Natural killer cell (primary cell): ENCODE data around the gene THAP3. TPM values are rescaled to one million over a fixed set of nuclear protein-coding genes. Genes with fewer than 3 reads are reported as not detected.
"Not testable (repeated sequence)": the region's sequence is repeated elsewhere in the genome, so short reads cannot be mapped to it uniquely, and the experiment has no call there.

Experiments
- ATAC-seq, 3 donors: fragments of 150-1000 bp in 2 of 3; fragments of 200-7000 bp in 1 of 3; cut with Tn5 transposase; 1 replicate in 1 of 3; 2 replicates in 2 of 3; pipeline ENCODE4 v1.10.0; 2021; ENCODE audit warnings: mild to moderate bottlenecking in 2 of 3, moderate library complexity in 2 of 3
- DNase-seq, 2 donors: peaks; one replicate each; pipeline versions ENCODE4 v3.0.0 to v3.0.0-alpha.2; 2013 to 2021; ENCODE audit warnings: mixed read lengths in 1 of 2
- H3K27ac ChIP-seq: one replicate; pipeline ENCODE4 v1.5.1; 2013; ENCODE audit warnings: mild to moderate bottlenecking, low read length
- H3K27me3 ChIP-seq: one replicate; pipeline ENCODE4 v1.6.1; 2013; ENCODE audit warnings: low read length; ENCODE audit not compliant: control insufficient read depth, insufficient read depth
- H3K36me3 ChIP-seq: one replicate; pipeline ENCODE4 v1.6.1; 2013; ENCODE audit warnings: low read length; ENCODE audit not compliant: control insufficient read depth, insufficient read depth
- H3K4me1 ChIP-seq: one replicate; pipeline ENCODE4 v1.6.1; 2013; ENCODE audit warnings: low read length; ENCODE audit not compliant: control insufficient read depth, insufficient read depth
- H3K4me3 ChIP-seq: one replicate; pipeline ENCODE4 v1.5.1; 2013; ENCODE audit warnings: low read length
- H3K9me3 ChIP-seq: one replicate; pipeline ENCODE4 v1.6.1; 2013; ENCODE audit warnings: low read length; ENCODE audit not compliant: control insufficient read depth, insufficient read depth
- H3K27ac Mint-ChIP-seq, 2 donors: one replicate each; pipeline ENCODE4 v1.8.0; 2022; ENCODE audit warnings: mild to moderate bottlenecking in 2 of 2, mixed read lengths in 2 of 2, moderate library complexity in 1 of 2
- H3K27me3 Mint-ChIP-seq, 2 donors: one replicate each; pipeline ENCODE4 v1.8.0; 2022; ENCODE audit warnings: low read depth in 2 of 2, mixed read lengths in 2 of 2
- H3K36me3 Mint-ChIP-seq: one replicate; pipeline ENCODE4 v1.8.0; 2022; ENCODE audit warnings: mixed read lengths
- H3K4me1 Mint-ChIP-seq, 2 donors: one replicate each; pipeline ENCODE4 v1.8.0; 2022; ENCODE audit warnings: mixed read lengths in 2 of 2
- H3K4me3 Mint-ChIP-seq: one replicate; pipeline ENCODE4 v1.8.0; 2022; ENCODE audit warnings: mild to moderate bottlenecking, moderate library complexity, mixed read lengths
- H3K9me3 Mint-ChIP-seq, 2 donors: one replicate each; pipeline ENCODE4 v1.8.0; 2022; ENCODE audit warnings: mixed read lengths in 2 of 2
- CTCF ChIP-seq: fragments of 200-600 bp; IDR thresholded peaks from one replicate; pipeline ENCODE4 v1.8.0; 2022; ENCODE audit warnings: antibody characterized with exemption
- WGBS: methylation state at CpG from one replicate; pipeline ENCODE4 v1.1.7; 2013; ENCODE audit warnings: missing lambda C conversion rate; ENCODE audit not compliant: insufficient coverage; 5-methylcytosine and 5-hydroxymethylcytosine counted together
- intact Hi-C: fragments of 100-400 bp; cut with micrococcal nuclease; formaldehyde crosslinking; loops from one replicate; pipeline ENCODE4 v1.14.2; 2022
- total RNA-seq, 4 donors: library from RNA; stranded (reverse); fragments of 120-200 nt in 1 of 4; gene quantifications; one replicate each; pipeline versions ENCODE4 v1.2.3 to v1.2.4, GENCODE V29; 2013 to 2022

Gene THAP3
- total RNA-seq, 3 donors from 2014 or later (not counting 1 experiment from before 2014, with no cell fraction given), result 11.7 to 23.4 (median 23.1) TPM

- no peaks in the 10 kb centered on the region for H3K9me3 Mint-ChIP-seq
- DNase-seq, result no peak
- Histone ChIP-seq H3K9me3 (no peaks in the 10 kb centered on the region), H3K27ac (no peak overlapping the region), H3K4me3 (no peak overlapping the region), H3K27me3 (no peaks in the 10 kb centered on the region), H3K4me1 (no peaks in the 10 kb centered on the region), H3K36me3 (peaks cover 59% of the 10 kb centered on the region)
- WGBS, result 94% methylated on average over 20 of the region's 20 CpGs
- TF ChIP-seq CTCF, result no peak
- peak overlapping the region in 1 of 2 donors; percentile 38 for H3K27ac Mint-ChIP-seq
- intact Hi-C loops, result no loop called here
- H3K4me1 Mint-ChIP-seq, result no peaks in the 10 kb centered on the region
- H3K27me3 Mint-ChIP-seq, result no peaks in the 10 kb centered on the region
- no peak overlapping the region for H3K4me3 Mint-ChIP-seq
- no peak for ATAC-seq
- H3K36me3 Mint-ChIP-seq, result no peaks in the 10 kb centered on the region
Measured at GRCh38 chr1:6635161-6635909, 10.7 kb downstream of the THAP3 start.

- H3K36me3 ChIP-seq, result peaks cover 60% of the 10 kb centered on the region
Measured at GRCh38 chr1:6635910-6636760, 11.5 kb downstream of the THAP3 start.

GRCh38 chr1:6636778-6637177 is 12.1 kb downstream of the THAP3 start:
- WGBS, result 100% methylated on average over 6 of the region's 6 CpGs
- DNase-seq, H3K27ac ChIP-seq, H3K4me1 Mint-ChIP-seq, H3K36me3 Mint-ChIP-seq, H3K27me3 ChIP-seq, H3K4me1 ChIP-seq, H3K4me3 ChIP-seq, H3K27me3 Mint-ChIP-seq, ATAC-seq, H3K9me3 Mint-ChIP-seq, H3K27ac Mint-ChIP-seq, intact Hi-C loops, H3K9me3 ChIP-seq, H3K4me3 Mint-ChIP-seq: not testable (repeated sequence)
- H3K36me3 ChIP-seq, result peaks cover 60% of the 10 kb centered on the region

More at GRCh38 chr1:6635910-6636760, 11.5 kb downstream of the THAP3 start:
- no peak for ATAC-seq
- no peak for TF ChIP-seq CTCF
- WGBS, result 92% methylated on average over 16 of the region's 16 CpGs
- Mint-ChIP-seq H3K27ac (no peak overlapping the region), H3K36me3 (no peaks in the 10 kb centered on the region), H3K27me3 (no peaks in the 10 kb centered on the region), H3K4me3 (no peak overlapping the region), H3K4me1 (no peaks in the 10 kb centered on the region), H3K9me3 (no peaks in the 10 kb centered on the region)
- no peak for DNase-seq
- Histone ChIP-seq H3K4me3 (no peak overlapping the region), H3K4me1 (no peaks in the 10 kb centered on the region), H3K9me3 (no peaks in the 10 kb centered on the region), H3K27ac (no peak overlapping the region), H3K27me3 (no peaks in the 10 kb centered on the region)
- intact Hi-C loops, result no loop called here

GRCh38 chr1:6637770-6638169 is 13.1 kb downstream of the THAP3 start:
- Mint-ChIP-seq H3K9me3 (no peaks in the 10 kb centered on the region), H3K27me3 (no peaks in the 10 kb centered on the region), H3K27ac (no peak overlapping the region), H3K36me3 (no peaks in the 10 kb centered on the region), H3K4me3 (no peak overlapping the region), H3K4me1 (no peaks in the 10 kb centered on the region)
- Histone ChIP-seq H3K27me3 (no peaks in the 10 kb centered on the region), H3K4me3 (no peak overlapping the region), H3K36me3 (peaks cover 53% of the 10 kb centered on the region), H3K4me1 (no peaks in the 10 kb centered on the region), H3K27ac (no peak overlapping the region), H3K9me3 (no peaks in the 10 kb centered on the region)
- 96% methylated on average over 9 of the region's 9 CpGs for WGBS
- DNase-seq, result no peak
- intact Hi-C loops, result no loop called here
- ATAC-seq, result no peak
- TF ChIP-seq CTCF, result no peak
